ENCODE measurements around the gene DDX19B.

DDX19B gene

DNA sequence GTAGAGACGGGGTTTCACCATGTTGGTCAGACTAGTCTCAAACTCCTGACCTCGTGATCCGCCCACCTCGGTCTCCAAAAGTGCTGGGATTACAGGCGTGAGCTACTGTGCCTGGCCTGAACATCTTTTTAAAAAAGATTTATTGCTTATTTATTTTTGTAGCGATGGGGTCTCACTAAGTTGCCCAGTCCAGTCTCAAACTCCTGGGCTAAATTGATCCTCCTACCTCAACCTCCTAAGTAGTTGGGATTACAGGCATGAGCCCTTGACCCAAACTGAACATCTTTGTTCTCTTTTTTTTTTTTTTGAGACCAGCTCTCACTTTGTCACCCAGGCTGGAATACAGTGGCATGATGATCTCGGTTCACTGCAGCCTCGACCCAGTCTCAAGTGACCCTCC lies 75.2 kb downstream of the DDX19B start:
- TF ChIP-seq CTCF (IDR thresholded peaks at IDR 0.05; ENCODE audit: insufficient read depth, low read length, poor library complexity, severe bottlenecking), result no peak
- no peak for TF ChIP-seq EZH2phosphoT487 (conservative IDR thresholded peaks at IDR 0.05; ENCODE audit: low read length)
- Histone ChIP-seq H3K4me3 (ENCODE audit: insufficient read depth, low read length, poor library complexity, severe bottlenecking) (no peak overlapping the region), H3K9ac (ENCODE audit: low read length) (no peak overlapping the region), H3K36me3 (ENCODE audit: low read length) (peaks cover 5% of the 10 kb centered on the region; the same call in 1 of the 2 replicates), H3F3A (ENCODE audit: insufficient read depth) (peaks cover 32% of the 10 kb centered on the region), H2AFZ (ENCODE audit: low read depth, low read length, severe bottlenecking) (no peak overlapping the region), H3K79me2 (ENCODE audit: insufficient read depth, low read length) (peaks cover 6% of the 10 kb centered on the region), H4K20me1 (ENCODE audit: low read depth, low read length) (no peaks in the 10 kb centered on the region), H3K27ac (ENCODE audit: low read depth, low read length) (no peak overlapping the region), H3K27me3 (ENCODE audit: low read length) (no peaks in the 10 kb centered on the region), H3K4me2 (ENCODE audit: low read depth, low read length, poor library complexity, severe bottlenecking) (no peak overlapping the region), H3K9me2 (replicated peaks; ENCODE audit: insufficient read depth, low read length) (no peaks in the 10 kb centered on the region), H3K9me3 (ENCODE audit: insufficient read depth, low read length) (no peaks in the 10 kb centered on the region)

DNA sequence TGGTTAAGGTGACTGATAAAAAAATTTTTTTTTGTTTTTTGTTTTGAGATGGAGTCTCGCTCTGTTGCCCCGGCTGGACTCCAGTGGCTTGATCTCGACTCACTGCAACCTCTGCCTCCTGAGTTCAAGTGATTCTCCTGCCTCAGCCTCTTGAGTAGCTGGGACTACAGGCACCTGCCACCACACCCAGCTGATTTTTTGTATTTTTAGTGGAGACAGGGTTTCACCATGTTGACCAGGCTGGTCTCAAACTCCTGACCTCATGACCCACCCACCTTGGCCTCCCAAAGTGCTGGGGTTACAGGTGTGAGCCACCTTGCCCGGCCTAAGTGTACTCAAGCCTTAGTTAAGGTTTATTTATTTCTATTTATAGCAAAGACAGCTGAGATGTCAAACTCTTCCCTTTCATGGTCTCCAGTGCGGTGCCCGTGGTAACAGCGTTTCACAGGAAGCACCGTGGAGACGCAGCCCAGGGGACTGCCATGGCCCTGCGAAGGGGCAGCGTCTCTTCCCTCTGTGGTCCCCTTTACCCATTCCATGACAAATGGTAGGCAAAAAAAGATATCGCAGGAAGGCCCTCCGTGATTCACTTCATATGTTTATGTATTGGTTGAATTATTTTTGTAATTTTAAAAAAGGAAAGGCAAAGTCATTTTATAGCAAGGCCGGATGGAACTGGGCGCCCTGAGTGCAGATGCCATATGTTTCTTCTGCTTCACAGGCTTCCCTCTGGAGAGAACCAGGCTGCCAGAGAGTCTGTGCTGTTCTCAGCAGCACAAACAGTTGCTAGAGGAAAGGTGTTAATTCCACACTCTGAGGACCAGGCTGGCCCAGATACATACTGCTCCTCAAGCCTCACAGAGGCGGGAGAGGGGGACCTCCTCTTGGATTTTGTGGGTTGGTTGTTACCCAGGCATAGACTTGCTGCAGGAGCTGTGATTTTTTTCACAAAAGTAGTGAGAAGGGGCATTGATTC lies 76.9 kb downstream of the DDX19B start:
- H3K4me2 ChIP-seq (ENCODE audit: low read depth, low read length, poor library complexity, severe bottlenecking), result no peak overlapping the region
- H3K79me2 ChIP-seq (ENCODE audit: insufficient read depth, low read length), result peaks cover 23% of the 10 kb centered on the region
- peaks cover 5% of the 10 kb centered on the region; the same call in 1 of the 2 replicates for H3K36me3 ChIP-seq (ENCODE audit: low read length)
- H3K27ac ChIP-seq (ENCODE audit: low read depth, low read length), result no peak overlapping the region
- H2AFZ ChIP-seq (ENCODE audit: low read depth, low read length, severe bottlenecking), result no peak overlapping the region
- TF ChIP-seq EZH2phosphoT487 (conservative IDR thresholded peaks at IDR 0.05; ENCODE audit: low read length) (no peak), CTCF (IDR thresholded peaks at IDR 0.05; ENCODE audit: insufficient read depth, low read length, poor library complexity, severe bottlenecking) (no peak)
- no peaks in the 10 kb centered on the region for H3K9me3 ChIP-seq (ENCODE audit: insufficient read depth, low read length)
- H3K27me3 ChIP-seq (ENCODE audit: low read length), result no peaks in the 10 kb centered on the region
- peaks cover 39% of the 10 kb centered on the region for H3F3A ChIP-seq (ENCODE audit: insufficient read depth)
- H3K9ac ChIP-seq (ENCODE audit: low read length), result no peak overlapping the region
- H4K20me1 ChIP-seq (ENCODE audit: low read depth, low read length), result no peaks in the 10 kb centered on the region
- no peak overlapping the region for H3K4me3 ChIP-seq (ENCODE audit: insufficient read depth, low read length, poor library complexity, severe bottlenecking)
- no peaks in the 10 kb centered on the region for H3K9me2 ChIP-seq (replicated peaks; ENCODE audit: insufficient read depth, low read length)

- no peak overlapping the region for H3K27ac ChIP-seq (ENCODE audit: low read depth, low read length)
- peaks cover 24% of the 10 kb centered on the region for H3K79me2 ChIP-seq (ENCODE audit: insufficient read depth, low read length)
- H3K9me3 ChIP-seq (ENCODE audit: insufficient read depth, low read length), result no peaks in the 10 kb centered on the region
- no peaks in the 10 kb centered on the region for H3K27me3 ChIP-seq (ENCODE audit: low read length)
- H3K36me3 ChIP-seq (ENCODE audit: low read length), result peaks cover 5% of the 10 kb centered on the region; the same call in 1 of the 2 replicates
- H2AFZ ChIP-seq (ENCODE audit: low read depth, low read length, severe bottlenecking), result no peak overlapping the region
- H3K9ac ChIP-seq (ENCODE audit: low read length), result no peak overlapping the region
- H3K9me2 ChIP-seq (replicated peaks; ENCODE audit: insufficient read depth, low read length), result no peaks in the 10 kb centered on the region
- TF ChIP-seq CTCF (IDR thresholded peaks at IDR 0.05; ENCODE audit: insufficient read depth, low read length, poor library complexity, severe bottlenecking) (no peak), EZH2phosphoT487 (conservative IDR thresholded peaks at IDR 0.05; ENCODE audit: low read length) (no peak)
- H3F3A ChIP-seq (ENCODE audit: insufficient read depth), result peaks cover 43% of the 10 kb centered on the region
- H3K4me3 ChIP-seq (ENCODE audit: insufficient read depth, low read length, poor library complexity, severe bottlenecking), result no peak overlapping the region
- no peaks in the 10 kb centered on the region for H4K20me1 ChIP-seq (ENCODE audit: low read depth, low read length)
- no peak overlapping the region for H3K4me2 ChIP-seq (ENCODE audit: low read depth, low read length, poor library complexity, severe bottlenecking)
Observed at GRCh38 chr16:70377782-70378181, 78.8 kb downstream of the DDX19B start.
